Ishikawa (cell line): Measurements from ENCODE around the gene AFF4.

Experiments
- CEBPB ChIP-seq: IDR thresholded peaks from 2 replicates; pipeline ENCODE4 v1.6.1; 2012
- CREB1 ChIP-seq: IDR thresholded peaks from 2 replicates; pipeline ENCODE4 v1.6.1; 2012; ENCODE audit warnings: low read depth
- EGR1 ChIP-seq: IDR thresholded peaks from 2 replicates; pipeline ENCODE4 v1.6.1; 2012
- EP300 ChIP-seq: IDR thresholded peaks from 2 replicates; pipeline ENCODE4 v1.6.1; 2012; ENCODE audit warnings: borderline replicate concordance
- FOXM1 ChIP-seq: IDR thresholded peaks from 2 replicates; pipeline ENCODE4 v1.6.1; 2012; ENCODE audit warnings: low read depth, borderline replicate concordance
- MAX ChIP-seq: IDR thresholded peaks from 2 replicates; pipeline ENCODE4 v1.6.1; 2012
- NFIC ChIP-seq: IDR thresholded peaks from 2 replicates; pipeline ENCODE4 v1.6.1; 2012
- REST ChIP-seq: IDR thresholded peaks from 2 replicates; pipeline ENCODE4 v1.6.1; 2012; ENCODE audit warnings: low read depth, mild to moderate bottlenecking
- TAF1 ChIP-seq: IDR thresholded peaks from 2 replicates; pipeline ENCODE4 v1.6.1; 2012; ENCODE audit warnings: low read depth, mild to moderate bottlenecking
- TCF12 ChIP-seq: IDR thresholded peaks from 2 replicates; pipeline ENCODE4 v1.6.1; 2012; ENCODE audit warnings: low read depth
- TEAD4 ChIP-seq: IDR thresholded peaks from 2 replicates; pipeline ENCODE4 v1.6.1; 2012
- YY1 ChIP-seq: IDR thresholded peaks from 2 replicates; pipeline ENCODE4 v1.6.1; 2012; ENCODE audit warnings: low read depth

- TF ChIP-seq FOXM1 (no peak), YY1 (no peak), REST (no peak), MAX (no peak), TAF1 (no peak), TCF12 (no peak), EP300 (no peak), EGR1 (no peak), CREB1 (no peak), TEAD4 (no peak), CEBPB (no peak), NFIC (no peak)
These were observed 103.5 kb downstream of the AFF4 start for GRCh38 chr5:132859889-132860437.
